Body of pancreas (tissue), 4 donors: ENCODE measurements around the gene RNF133.

Experiments
- POLR2A ChIP-seq, 3 donors: fragments of 450-650 bp; IDR thresholded peaks; one replicate each; pipeline ENCODE4 v1.6.1; 2016; ENCODE audit warnings: antibody characterized with exemption in 3 of 3, mild to moderate bottlenecking in 2 of 3
- TF ChIP-seq, protein P1 (sequence below), 7 experiments: fragments of 450-650 bp in 4 of 7; fragments of 200-600 bp in 3 of 7; sonication (generic) in 3 of 7; IDR thresholded peaks; one replicate each; pipeline ENCODE4 v1.5.1; 2016 to 2019; ENCODE audit warnings: antibody characterized with exemption in 7 of 7

GRCh38 chr7:122679813-122680212 lies 19.1 kb downstream of the RNF133 start:
- TF ChIP-seq, protein P1, sequence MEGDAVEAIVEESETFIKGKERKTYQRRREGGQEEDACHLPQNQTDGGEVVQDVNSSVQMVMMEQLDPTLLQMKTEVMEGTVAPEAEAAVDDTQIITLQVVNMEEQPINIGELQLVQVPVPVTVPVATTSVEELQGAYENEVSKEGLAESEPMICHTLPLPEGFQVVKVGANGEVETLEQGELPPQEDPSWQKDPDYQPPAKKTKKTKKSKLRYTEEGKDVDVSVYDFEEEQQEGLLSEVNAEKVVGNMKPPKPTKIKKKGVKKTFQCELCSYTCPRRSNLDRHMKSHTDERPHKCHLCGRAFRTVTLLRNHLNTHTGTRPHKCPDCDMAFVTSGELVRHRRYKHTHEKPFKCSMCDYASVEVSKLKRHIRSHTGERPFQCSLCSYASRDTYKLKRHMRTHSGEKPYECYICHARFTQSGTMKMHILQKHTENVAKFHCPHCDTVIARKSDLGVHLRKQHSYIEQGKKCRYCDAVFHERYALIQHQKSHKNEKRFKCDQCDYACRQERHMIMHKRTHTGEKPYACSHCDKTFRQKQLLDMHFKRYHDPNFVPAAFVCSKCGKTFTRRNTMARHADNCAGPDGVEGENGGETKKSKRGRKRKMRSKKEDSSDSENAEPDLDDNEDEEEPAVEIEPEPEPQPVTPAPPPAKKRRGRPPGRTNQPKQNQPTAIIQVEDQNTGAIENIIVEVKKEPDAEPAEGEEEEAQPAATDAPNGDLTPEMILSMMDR (IDR thresholded peaks at IDR 0.05), result no peak
- TF ChIP-seq POLR2A (IDR thresholded peaks at IDR 0.05), result no peak
